Calu3 (cell line): ENCODE data around the gene CCDC54. TPM values are rescaled to one million over a fixed set of nuclear protein-coding genes. Genes with fewer than 3 reads are reported as not detected.

Experiments
- BruUV-seq: library from RNA; stranded (reverse); fragments of 400-500 nt; replicated peaks from 2 replicates; lab custom pipeline; 2021; lab: Mats Ljungman, UMichigan
- CTCF ChIA-PET: fragments of 300-600 bp; sonication (Branson Sonifier 250); formaldehyde crosslinking; loops from one replicate; lab custom pipeline; 2022; ENCODE audit warnings: antibody characterized with exemption; lab: Charles Lee
- DNase-seq: peaks from one replicate; pipeline ENCODE4 v3.0.0; 2022
- H3K27ac Mint-ChIP-seq: one replicate; pipeline ENCODE4 v1.8.0; 2022; ENCODE audit warnings: mixed read lengths; ENCODE audit not compliant: unreplicated experiment
- H3K27me3 Mint-ChIP-seq: one replicate; pipeline ENCODE4 v1.8.0; 2022; ENCODE audit warnings: mixed read lengths; ENCODE audit not compliant: unreplicated experiment
- H3K36me3 Mint-ChIP-seq: one replicate; pipeline ENCODE4 v1.8.0; 2022; ENCODE audit warnings: mild to moderate bottlenecking, moderate library complexity, mixed read lengths; ENCODE audit not compliant: insufficient read depth, unreplicated experiment
- H3K4me1 Mint-ChIP-seq: one replicate; pipeline ENCODE4 v1.8.0; 2022; ENCODE audit warnings: mild to moderate bottlenecking, low read depth, mixed read lengths; ENCODE audit not compliant: unreplicated experiment
- H3K4me3 Mint-ChIP-seq: one replicate; pipeline ENCODE4 v1.8.0; 2022; ENCODE audit warnings: mild to moderate bottlenecking, low read depth, moderate library complexity, mixed read lengths; ENCODE audit not compliant: unreplicated experiment
- H3K9me3 Mint-ChIP-seq: one replicate; pipeline ENCODE4 v1.8.0; 2022; ENCODE audit warnings: low read depth, mixed read lengths; ENCODE audit not compliant: unreplicated experiment
- intact Hi-C: fragments of 100-400 bp; cut with micrococcal nuclease; formaldehyde crosslinking; loops from one replicate; pipeline ENCODE4 v1.10.0; 2022; ENCODE audit not compliant: unreplicated experiment
- total RNA-seq: library from RNA; stranded (reverse); gene quantifications from 2 replicates; pipeline ENCODE4 v1.2.3, GENCODE V29; 2022
- TF ChIP-seq, protein P1 (sequence below): fragments of 200-600 bp; IDR thresholded peaks from one replicate; pipeline ENCODE4 v1.8.0; 2022; ENCODE audit warnings: antibody characterized with exemption; ENCODE audit not compliant: unreplicated experiment

Gene CCDC54
- total RNA-seq, 1 experiment from 2014 or later = not detected

- DNase-seq = peak; percentile 38
- Mint-ChIP-seq H3K4me1 (peaks cover 48% of the 10 kb centered on the region), H3K9me3 (no peaks in the 10 kb centered on the region), H3K27ac (peak overlapping the region; percentile 28), H3K4me3 (no peak overlapping the region), H3K36me3 (no peaks in the 10 kb centered on the region), H3K27me3 (no peaks in the 10 kb centered on the region)
- intact Hi-C loops = loop anchor here (5.0 kb wide), 1 partner anchor 76 kb away; no protein-coding TSS in a partner anchor
- CTCF ChIA-PET = no interaction called here
- BruUV-seq = no TSS peak
- TF ChIP-seq, protein P1, sequence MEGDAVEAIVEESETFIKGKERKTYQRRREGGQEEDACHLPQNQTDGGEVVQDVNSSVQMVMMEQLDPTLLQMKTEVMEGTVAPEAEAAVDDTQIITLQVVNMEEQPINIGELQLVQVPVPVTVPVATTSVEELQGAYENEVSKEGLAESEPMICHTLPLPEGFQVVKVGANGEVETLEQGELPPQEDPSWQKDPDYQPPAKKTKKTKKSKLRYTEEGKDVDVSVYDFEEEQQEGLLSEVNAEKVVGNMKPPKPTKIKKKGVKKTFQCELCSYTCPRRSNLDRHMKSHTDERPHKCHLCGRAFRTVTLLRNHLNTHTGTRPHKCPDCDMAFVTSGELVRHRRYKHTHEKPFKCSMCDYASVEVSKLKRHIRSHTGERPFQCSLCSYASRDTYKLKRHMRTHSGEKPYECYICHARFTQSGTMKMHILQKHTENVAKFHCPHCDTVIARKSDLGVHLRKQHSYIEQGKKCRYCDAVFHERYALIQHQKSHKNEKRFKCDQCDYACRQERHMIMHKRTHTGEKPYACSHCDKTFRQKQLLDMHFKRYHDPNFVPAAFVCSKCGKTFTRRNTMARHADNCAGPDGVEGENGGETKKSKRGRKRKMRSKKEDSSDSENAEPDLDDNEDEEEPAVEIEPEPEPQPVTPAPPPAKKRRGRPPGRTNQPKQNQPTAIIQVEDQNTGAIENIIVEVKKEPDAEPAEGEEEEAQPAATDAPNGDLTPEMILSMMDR = no peak
Observed at GRCh38 chr3:107345822-107346405, 31.3 kb upstream of the CCDC54 start.

DNA sequence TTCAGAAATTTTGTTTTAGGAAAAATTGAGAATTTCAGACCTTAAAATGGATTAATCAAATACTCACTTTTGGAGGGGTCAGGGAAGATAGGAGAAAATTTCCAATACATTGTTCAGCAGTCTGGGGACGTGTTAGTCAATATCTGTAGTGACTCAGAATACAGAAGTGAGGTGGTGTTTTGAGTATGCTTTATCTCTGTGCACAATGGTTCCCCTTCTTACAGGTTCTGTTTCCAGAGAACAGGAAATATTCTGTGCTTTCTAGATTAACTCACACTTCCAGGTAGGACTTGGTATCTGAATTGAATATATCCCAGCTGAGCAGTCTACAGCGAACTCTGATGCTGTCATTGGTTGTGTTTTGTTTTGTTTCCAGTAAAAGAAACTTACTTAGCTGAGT, 30.7 kb upstream of the CCDC54 start:
- CTCF ChIA-PET = interaction anchor here (0.7 kb wide), 1 partner anchor 28 kb away, joined by 3 read pairs; no protein-coding TSS in a partner anchor
- no TSS peak for BruUV-seq
- intact Hi-C loops = loop anchor here (5.0 kb wide), 1 partner anchor 76 kb away; no protein-coding TSS in a partner anchor

GRCh38 chr3:107347751-107348150, 29.5 kb upstream of the CCDC54 start:
- Mint-ChIP-seq H3K4me3 (no peak overlapping the region), H3K27me3 (no peaks in the 10 kb centered on the region), H3K27ac (no peak overlapping the region), H3K36me3 (no peaks in the 10 kb centered on the region), H3K4me1 (peaks cover 37% of the 10 kb centered on the region), H3K9me3 (no peaks in the 10 kb centered on the region)
- intact Hi-C loops = loop anchor here (5.0 kb wide), 1 partner anchor 75 kb away; no protein-coding TSS in a partner anchor
- TF ChIP-seq, protein P1 = no peak
- CTCF ChIA-PET = interaction anchor here (1.1 kb wide), 1 partner anchor 16 kb away, joined by 4 read pairs; no protein-coding TSS in a partner anchor
- no TSS peak for BruUV-seq
- DNase-seq = no peak

More for the DNA sequence above, 30.7 kb upstream of the CCDC54 start:
- no peak for DNase-seq
- no peaks in the 10 kb centered on the region for H3K9me3 Mint-ChIP-seq
- peak overlapping the region; percentile 28 for H3K27ac Mint-ChIP-seq
- H3K36me3 Mint-ChIP-seq = no peaks in the 10 kb centered on the region
- peaks cover 48% of the 10 kb centered on the region for H3K4me1 Mint-ChIP-seq
- TF ChIP-seq, protein P1 = no peak
- H3K4me3 Mint-ChIP-seq = no peak overlapping the region
- no peaks in the 10 kb centered on the region for H3K27me3 Mint-ChIP-seq

- Mint-ChIP-seq H3K36me3 (no peaks in the 10 kb centered on the region), H3K4me3 (no peak overlapping the region), H3K27me3 (no peaks in the 10 kb centered on the region), H3K9me3 (no peaks in the 10 kb centered on the region), H3K27ac (no peak overlapping the region), H3K4me1 (no peaks in the 10 kb centered on the region)
- CTCF ChIA-PET = no interaction called here
- BruUV-seq = no TSS peak
- intact Hi-C loops = no loop called here
- DNase-seq = no peak
- TF ChIP-seq, protein P1 = no peak
Observed at GRCh38 chr3:107356706-107357105, 20.5 kb upstream of the CCDC54 start.
